ENCODE results near the gene CDKAL1. TPM values are rescaled to one million over a fixed set of nuclear protein-coding genes. Genes with fewer than 3 reads are reported as not detected.
"Not testable (repeated sequence)": the region's sequence is repeated elsewhere in the genome, so short reads cannot be mapped to it uniquely, and the experiment has no call there.

CDKAL1 gene
- total RNA-seq, 1 donor from 2014 or later, result 29.5 TPM

DNA sequence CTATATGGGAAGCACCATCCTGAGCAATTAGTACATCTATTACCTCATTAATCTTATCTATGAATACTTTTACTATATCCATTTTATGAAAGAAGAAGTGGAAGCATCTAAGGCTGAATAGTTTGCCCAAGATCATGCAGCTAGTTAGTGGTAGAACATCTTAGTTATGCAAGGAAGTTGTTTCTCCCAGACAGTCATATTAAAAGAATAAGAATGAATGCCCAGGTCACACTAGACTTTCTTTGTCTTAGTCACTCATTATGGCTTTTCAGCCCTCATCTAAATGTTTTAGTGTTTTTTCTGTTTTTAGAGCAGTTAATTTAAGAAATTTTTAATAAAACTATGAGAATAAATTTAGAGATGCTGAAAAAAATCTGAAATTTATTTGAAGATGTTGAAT is 517.5 kb downstream of the CDKAL1 start:
- intact Hi-C loops (cut with micrococcal nuclease), result no loop called here

DNA sequence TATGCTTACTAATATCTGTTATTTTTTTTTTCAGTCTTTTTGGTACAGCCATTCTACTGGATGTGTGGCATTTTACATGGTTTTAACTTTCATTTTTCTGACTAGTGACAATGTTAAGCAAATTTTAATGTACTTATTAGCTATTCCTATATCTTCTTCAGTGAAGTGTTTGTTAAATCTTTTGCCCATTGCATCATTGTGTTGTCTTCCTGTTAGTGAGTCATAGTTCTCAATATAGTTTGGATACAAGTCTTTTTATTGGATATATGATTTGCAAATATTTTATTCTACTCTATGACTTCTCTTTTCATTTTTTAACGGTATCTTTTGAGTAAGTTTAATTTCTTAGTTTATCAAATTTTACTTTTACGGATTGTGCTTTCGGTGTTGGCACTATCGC is 519.4 kb downstream of the CDKAL1 start:
- intact Hi-C loops (cut with micrococcal nuclease), result no loop called here

DNA sequence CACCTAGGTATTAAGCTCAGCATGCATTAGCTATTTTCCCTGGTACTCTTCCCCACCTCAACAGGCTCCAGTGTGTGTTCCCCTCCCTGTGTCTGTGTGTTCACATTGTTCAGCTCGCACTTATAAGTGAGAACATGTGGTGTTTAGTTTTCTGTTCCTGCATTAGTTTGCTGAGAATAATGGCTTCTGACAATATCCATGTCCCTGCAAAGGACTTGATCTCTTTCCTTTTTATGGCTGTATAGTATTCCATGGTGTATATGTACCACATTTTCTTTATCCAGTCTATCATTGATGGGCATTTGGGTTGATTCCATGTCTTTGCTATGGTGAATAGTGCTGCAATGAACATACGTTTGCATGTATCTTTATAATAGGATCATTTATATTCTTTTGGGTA is 521.2 kb downstream of the CDKAL1 start:
- intact Hi-C loops (cut with micrococcal nuclease), result not testable (repeated sequence)

DNA sequence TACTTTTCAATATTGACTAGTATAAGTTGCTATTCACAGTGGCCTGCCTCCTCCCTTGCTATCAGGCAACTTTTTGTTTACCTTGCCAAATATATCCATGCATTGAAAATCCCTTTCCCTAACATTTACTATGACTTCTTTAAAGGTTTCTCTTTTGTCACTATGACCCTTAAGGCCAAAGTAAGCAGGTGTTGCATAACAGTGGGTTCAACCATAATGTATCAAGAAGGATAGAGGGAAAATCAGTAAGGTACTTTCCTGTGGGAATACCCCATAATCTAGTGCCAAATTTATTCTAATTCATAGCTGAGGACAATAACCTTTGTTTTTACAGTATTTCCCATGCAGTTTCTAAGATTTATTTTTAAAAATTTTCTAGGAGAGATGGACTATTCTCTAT is 527.6 kb downstream of the CDKAL1 start:
- intact Hi-C loops (cut with micrococcal nuclease), result no loop called here

DNA sequence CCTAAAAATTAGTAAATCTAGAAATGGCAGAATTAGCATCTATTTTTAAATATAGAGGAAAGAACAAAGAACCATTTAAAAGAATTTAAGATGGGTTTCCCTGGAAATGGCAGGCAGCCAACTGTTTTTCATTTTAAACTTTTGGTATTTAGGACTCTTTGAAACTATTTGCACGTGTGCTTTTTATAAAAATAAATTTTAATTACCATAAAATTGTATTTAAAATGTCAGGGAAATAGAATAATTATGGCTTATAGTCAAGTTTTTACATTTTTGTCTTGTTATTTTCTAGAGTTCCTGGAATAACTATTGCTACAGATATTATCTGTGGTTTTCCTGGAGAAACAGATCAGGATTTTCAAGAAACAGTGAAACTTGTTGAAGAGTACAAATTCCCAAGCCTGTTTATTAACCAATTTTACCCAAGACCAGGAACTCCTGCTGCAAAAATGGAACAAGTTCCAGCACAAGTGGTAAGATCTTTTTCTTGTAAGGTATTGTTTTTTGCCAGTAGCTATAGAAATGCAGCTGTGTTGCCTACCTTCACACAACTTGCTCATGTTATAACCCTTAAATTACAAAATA is 530.6 kb downstream of the CDKAL1 start:
- intact Hi-C loops (cut with micrococcal nuclease), result no loop called here

DNA sequence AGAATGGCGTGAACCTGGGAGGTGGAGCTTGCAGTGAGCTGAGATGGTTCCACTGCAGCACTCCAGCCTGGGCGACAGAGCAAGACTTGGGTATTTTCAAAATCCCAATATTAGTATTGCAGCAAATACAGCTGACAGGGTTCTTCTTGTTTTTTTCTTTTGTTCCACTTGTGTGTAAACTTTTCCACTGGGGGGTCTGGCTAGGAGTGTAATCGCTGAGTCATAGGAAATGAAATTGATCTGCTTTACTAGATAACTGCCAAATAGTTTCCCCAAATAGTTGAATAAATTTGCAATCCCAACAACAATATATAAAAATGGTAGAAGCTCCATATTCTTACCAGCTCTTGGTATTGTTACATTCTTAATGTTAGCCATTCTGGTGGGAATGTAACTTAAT is 533.3 kb downstream of the CDKAL1 start:
- intact Hi-C loops (cut with micrococcal nuclease), result no loop called here

DNA sequence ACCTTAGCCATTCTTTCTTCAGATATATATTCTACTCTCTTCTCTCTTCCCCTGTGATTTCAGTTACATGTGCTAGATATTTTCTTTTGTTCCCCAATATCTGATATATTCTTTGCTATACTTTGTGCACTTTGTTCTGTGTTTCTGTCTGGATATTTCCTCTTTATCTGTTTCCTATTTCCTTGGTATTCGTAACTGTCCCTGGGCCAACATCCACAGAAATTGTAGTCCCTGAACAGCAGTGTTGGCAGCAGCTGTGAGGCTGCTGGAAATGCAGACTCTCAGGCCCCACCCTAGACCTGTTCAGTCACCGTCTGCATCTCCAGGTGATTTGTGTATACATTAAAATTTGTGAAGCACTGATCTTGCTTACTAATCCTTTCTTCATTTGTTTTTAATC is 536.4 kb downstream of the CDKAL1 start:
- intact Hi-C loops (cut with micrococcal nuclease), result no loop called here

DNA sequence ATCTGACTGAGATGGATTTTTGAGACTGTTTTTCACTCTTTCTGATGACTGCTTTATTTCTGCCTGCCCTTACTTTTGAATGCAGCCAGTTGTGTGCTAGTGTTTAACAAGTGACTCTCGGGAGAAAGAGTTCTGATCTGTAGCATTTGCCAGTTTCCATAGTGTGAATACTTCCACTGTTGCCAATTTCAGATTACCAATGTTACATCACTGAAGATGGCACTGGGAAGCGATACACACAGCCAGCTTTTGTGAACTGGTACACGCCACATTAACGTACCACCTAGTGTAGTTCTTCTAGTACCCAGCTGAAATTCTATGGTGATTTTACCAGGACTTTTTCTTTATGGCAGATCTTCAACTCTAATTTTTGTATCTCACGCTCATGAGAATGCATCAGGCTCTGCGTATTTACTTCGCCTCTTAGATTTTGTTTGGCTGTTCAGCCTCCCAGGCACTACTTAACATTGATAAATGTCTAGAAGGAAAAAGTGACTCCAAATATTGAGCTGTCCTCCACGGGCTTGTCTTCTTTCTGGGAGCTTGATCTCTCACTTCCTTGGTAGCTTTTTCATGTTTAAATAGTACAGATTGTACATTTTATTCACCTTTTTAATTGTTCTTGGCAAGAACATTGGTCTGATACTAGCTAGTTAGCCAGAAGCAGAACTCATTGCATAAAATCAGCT is 537.7 kb downstream of the CDKAL1 start:
- intact Hi-C loops (cut with micrococcal nuclease), result no loop called here

DNA sequence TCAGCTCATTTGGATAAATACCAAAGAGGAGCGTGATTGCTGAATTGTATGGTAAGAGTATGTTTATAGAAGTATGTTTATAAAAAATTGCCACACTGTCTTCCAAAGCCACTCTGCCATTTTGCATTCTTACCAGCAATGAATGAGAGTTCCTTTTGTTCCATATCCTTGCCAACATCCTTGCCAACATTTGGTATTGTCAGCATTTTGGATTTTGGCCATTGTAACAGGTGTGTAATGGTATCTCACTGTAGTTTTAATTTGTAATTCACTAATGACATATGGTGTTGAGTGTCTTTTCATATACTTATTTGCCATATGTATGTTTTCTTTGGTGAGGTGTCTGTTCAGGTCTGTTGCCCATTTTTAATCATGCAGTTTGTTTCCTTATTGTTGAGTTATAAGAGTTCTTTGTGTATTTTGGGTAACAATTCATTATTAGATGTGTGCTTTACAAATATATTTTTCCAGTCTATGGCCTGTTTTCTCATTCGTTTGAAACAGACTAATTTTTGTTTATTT is 539.1 kb downstream of the CDKAL1 start:
- intact Hi-C loops (cut with micrococcal nuclease), result no loop called here

DNA sequence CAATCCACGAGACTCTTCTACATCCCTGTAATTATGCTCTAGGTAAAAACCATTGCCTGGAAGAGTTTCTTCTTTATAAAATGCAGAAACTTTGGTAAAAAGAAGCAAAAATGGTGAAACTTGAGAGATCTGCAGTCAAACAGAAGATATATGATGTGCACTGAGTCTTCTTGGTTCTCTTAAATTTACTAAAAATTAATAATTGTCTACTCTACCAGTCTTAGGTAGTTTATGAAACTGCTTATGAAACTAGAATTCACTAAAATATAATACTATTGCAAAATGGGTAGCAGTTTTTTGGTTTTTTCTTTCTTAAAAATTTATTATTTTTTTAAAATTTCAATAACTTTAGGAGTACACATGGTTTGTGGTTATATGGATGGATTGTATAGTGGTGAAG is 540.2 kb downstream of the CDKAL1 start:
- intact Hi-C loops (cut with micrococcal nuclease), result no loop called here

DNA sequence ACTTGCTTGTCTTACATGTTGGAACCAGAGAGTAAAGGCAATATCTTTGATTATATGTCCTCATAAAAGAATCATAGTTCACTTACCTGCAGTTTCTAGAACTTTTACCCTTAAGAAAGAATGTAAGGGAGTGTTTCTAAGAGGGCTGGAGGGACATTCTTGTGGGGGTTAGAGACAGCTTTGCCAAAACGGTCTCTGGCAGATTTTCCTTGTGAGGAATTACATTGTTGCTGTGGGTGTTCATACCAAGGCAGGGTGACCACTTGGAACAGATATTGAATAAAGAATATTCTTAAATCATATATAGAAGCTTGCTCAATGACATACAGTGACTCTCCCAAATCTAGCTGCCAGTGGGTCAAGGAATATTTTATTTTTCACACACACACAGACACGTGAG is 541.7 kb downstream of the CDKAL1 start:
- intact Hi-C loops (cut with micrococcal nuclease), result no loop called here

DNA sequence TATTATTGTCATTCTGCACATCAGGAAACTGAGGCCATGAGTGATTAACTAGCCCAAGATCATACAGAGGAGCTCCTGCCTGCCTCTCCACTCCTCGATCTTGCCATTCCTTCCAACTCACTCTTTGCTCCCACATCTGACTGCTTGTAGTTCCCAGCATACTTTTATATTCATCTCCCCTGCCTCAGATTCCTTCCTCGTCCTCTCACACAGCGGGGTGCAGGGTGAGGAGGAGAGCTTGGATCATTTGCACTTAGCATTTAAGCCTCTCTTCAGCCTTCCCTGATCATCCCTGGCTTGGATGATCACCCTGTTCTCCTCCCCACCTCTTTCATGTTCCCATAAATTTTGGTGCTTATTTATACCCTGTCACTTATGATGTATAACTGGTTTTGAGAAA is 544.2 kb downstream of the CDKAL1 start:
- intact Hi-C loops (cut with micrococcal nuclease), result no loop called here

DNA sequence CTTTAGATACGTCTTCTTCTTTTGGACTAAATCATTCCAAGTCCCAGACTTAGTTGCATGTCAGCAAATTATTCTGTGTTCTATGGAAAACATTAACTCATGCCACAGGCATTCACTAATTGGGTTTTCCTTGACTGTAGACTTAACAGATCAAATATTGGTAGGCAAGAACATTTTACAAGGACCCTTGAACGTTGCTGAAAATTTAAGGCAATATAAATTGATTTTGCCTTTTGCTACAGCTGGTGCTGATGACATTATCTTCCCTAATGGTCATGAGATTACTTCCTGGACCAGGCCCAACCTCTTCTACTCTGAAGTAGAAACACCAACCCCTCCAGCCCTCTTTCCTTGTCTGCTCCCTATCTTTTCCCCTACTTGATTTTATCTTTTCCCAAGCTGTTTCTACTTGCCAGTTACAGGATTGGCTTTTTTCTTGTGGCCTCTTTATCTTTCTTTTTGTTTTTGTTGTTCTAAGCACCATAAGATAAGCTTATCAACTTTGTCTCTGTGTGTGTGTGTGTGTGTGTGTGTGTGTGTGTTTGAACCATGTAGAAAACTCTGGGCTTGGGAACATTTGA is 545.3 kb downstream of the CDKAL1 start:
- intact Hi-C loops (cut with micrococcal nuclease), result no loop called here

DNA sequence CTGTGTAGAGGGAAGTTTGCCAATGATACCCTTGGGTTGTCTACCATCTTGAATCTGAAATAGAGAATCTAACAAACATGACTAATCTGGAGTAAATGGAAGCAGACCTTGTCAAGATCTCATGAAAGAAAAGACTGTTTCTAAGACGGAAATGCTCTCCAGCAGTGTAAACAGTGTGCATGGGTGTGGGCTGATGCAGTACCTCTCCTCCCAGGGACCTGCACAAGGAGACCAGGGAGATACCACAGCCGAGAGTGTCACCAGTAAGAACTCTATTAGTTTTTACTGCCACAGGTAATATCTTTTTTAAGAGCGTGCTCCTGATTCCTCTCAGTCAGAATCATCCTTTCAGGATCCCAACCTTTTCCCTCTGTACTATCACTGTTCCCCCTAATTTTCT is 546.0 kb downstream of the CDKAL1 start:
- intact Hi-C loops (cut with micrococcal nuclease), result no loop called here

DNA sequence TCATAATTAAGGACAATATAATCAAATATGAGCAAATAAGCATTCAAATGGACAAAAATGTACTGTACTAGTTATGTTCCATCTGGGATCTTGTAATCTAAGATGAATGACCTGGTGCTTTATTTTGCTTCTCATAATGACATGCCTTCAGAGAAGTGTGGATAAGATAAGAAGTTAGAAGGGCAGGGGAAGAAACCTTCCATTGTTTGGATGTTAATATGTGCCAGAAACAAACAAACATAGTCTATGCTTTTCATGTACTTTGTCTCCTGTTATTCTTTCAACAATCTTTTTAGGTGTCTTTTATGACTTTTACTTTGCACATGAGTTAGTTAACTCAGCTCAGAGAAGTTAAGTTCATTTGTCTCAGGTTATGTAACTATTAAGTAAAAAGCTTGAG is 547.8 kb downstream of the CDKAL1 start:
- intact Hi-C loops (cut with micrococcal nuclease), result no loop called here

DNA sequence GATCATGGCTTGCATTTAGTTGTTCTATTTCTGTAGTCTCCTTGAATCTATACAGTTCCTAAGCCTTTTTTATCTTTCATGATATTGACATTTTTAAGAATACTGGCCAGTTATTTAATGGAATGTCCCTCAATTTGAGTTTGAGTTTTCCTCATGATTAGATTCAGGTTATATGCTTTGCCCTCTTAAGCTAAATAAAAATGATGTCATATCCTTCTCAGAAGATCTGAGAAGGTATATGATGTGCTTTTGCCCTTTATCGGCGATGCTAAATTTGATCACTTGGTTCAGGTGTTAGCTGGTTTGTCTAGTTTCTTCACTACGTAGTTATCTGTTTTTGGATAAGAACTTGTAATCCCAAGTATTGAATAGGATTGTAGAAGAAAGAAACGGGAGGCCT is 549.5 kb downstream of the CDKAL1 start:
- intact Hi-C loops (cut with micrococcal nuclease), result no loop called here

DNA sequence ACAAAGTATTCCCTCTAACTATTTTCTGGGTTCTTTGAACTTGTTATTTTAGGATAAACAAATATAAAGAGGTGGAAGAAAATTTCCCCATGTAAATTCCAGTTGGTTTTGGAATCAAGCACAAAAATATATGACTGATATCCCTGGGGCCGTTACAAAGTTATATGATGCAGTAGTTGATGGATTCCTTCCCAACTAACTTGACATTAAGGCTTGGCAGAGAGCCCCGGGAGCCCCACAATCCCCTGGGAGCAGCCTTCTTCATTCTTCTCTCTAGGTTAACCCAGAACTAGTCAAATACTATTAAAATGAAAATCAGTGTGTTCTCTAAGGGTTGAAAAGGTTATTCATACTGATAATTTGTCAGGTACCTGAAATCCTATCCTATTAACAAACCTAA is 550.4 kb downstream of the CDKAL1 start:
- intact Hi-C loops (cut with micrococcal nuclease), result no loop called here

DNA sequence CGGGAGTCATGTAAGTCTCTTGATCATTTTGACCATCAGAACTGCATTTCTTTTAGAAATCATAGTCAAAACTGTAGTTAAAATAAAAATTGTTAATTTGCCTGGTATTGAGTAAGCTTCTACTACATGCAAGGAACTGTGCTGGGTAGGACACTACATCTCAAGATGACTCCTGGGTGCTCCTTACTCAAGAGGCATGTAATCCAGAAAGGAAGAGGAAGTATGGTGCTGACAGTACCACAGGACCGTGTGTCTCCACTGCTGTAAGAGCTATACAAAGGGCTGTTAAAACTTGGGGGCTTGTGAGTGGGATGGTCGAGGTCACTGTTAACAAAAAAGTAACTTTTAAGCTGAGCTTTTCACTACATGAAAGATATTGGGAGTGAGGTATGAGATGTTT is 551.0 kb downstream of the CDKAL1 start:
- intact Hi-C loops (cut with micrococcal nuclease), result no loop called here

DNA sequence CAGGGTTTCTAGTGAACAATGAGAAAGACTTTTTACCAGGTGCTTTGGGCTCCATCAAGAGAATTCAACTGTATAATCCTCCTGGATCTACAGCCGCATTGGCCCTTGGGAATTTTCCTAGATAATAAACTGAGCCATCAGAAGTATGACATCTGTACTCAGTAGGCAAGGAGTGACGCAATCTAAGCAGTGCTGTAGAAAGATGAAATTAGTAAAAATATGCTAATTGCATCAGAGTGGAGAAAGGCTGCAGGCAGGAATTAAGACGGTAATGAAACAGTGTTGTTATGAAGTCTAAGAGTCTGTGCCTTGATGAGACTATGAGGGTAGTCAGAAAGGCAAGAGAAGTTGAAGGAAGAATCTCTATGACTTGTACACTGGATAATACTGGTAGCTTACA is 551.4 kb downstream of the CDKAL1 start:
- intact Hi-C loops (cut with micrococcal nuclease), result no loop called here

DNA sequence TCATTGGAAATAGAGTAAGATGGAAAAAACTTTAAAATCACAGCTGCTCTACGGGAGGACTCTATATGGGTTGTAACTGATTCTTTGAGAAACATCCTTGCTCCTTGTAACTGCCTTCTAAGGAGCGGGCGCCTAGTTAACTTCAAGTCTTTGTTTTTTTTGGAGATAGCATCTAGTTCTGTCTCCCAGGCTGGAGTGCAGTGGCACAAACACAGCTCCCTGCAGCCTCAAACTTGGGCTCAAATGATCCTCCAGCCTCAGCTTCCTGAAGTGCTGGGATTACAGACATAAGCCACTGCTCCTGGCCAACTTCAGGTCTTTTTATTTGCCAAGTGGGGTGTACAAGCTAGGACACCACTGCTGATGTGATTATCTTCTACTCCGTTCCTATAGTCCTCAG is 552.9 kb downstream of the CDKAL1 start:
- intact Hi-C loops (cut with micrococcal nuclease), result no loop called here

DNA sequence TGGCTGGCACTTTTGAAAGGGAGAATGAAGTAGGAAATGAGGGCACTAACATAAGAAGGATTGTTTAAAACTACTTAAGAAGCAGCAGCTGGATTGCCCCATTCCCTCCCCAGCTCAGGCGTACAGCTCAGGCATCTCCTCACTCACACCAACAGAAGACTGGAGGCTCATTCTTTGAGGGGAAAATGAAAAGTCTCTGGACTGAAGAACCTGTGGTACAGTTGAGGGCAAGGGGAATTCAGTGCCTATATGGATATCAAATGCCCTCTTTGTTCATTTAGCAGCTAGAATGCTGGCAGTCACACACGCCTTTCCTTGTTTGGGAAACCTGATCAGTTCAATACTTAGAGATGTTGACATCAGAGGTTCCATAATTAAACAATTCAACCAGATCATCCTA is 557.2 kb downstream of the CDKAL1 start:
- intact Hi-C loops (cut with micrococcal nuclease), result no loop called here

DNA sequence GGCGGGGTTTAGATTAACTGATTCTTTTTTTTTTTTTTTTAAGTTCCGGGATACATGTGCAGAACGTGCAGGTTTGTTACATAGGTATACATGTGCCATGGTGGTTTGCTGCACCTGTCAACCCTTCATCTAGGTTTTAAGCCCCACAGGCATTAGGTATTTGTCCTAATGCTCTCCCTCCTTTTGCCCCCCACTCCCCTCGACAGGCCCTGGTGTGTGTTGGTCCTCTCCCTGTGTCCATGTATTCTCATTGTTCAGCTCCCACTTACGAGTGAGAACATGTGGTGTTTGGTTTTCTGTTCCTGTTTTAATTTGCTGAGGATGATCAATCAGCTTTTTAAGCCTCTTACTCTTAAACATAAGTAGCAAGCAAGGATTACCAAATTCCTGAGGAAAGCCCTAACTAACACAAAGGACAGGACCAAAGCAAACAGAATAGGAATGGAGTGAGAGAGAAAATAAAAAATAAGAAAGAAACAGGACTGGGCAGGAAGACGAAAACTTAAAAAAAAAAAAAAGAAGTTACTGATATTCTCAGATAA is 558.0 kb downstream of the CDKAL1 start:
- intact Hi-C loops (cut with micrococcal nuclease), result not testable (repeated sequence)

DNA sequence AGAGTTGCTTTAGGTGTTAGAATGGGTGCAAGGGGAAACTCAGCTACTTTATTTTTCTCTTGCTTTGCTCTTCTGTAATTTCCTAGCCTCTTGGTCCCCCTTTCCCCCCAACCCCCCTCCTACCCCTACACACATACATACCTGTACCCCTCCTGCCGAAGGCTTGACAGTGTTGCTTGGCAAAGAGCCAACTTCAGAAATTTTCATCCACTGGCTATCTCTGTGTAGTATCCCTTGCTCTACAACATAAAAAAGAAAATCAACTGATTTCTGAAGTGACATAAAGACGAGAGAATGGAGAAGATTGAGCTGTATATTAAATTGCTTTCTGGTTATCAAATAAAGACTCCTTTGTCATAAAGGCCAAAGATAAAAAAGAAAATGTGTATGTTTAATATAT is 561.2 kb downstream of the CDKAL1 start:
- intact Hi-C loops (cut with micrococcal nuclease), result no loop called here

Measured in T-helper 2 cell treated with Interferon-gamma antibody and Interleukin-4, amounts not matched to agents 100 ng/mL and 5 ng/mL, for 36 hours (primary cell).